GM21786 (cell line): ENCODE measurements around the gene GABRA4.

Experiments
- ATAC-seq: cut with Tn5 transposase; IDR thresholded peaks from one replicate; pipeline ENCODE4 v1.9.1; 2021; ENCODE audit not compliant: unreplicated experiment

Gene GABRA4

GRCh38 chr4:46931981-46932380 lies 61.4 kb downstream of the GABRA4 start:
- ATAC-seq = peak; percentile 71

GRCh38 chr4:46930891-46931290 lies 62.5 kb downstream of the GABRA4 start:
- ATAC-seq = no peak

GRCh38 chr4:46927201-46927600 lies 66.2 kb downstream of the GABRA4 start:
- ATAC-seq = no peak

GRCh38 chr4:46924789-46925529 lies 68.4 kb downstream of the GABRA4 start:
- ATAC-seq = no peak

- ATAC-seq = no peak
Observed at GRCh38 chr4:46922205-46922604, 71.2 kb downstream of the GABRA4 start.

- no peak for ATAC-seq
Observed at GRCh38 chr4:46909078-46909477, 84.3 kb downstream of the GABRA4 start, which contains the start of gene COX7B2. COX7B2 (minus strand) TSS chr4:46909245; CDS start chr4:46735192, 174,053 bp downstream.

- no peak for ATAC-seq
Observed at GRCh38 chr4:46908148-46908547, 85.2 kb downstream of the GABRA4 start.

GRCh38 chr4:46900082-46900481 lies 93.3 kb downstream of the GABRA4 start:
- no peak for ATAC-seq

GRCh38 chr4:46894826-46895225 lies 98.6 kb downstream of the GABRA4 start:
- ATAC-seq = no peak

GRCh38 chr4:46890056-46890455 lies 103.3 kb downstream of the GABRA4 start:
- ATAC-seq = no peak

GRCh38 chr4:46889410-46889809 lies 104.0 kb downstream of the GABRA4 start:
- no peak for ATAC-seq

GRCh38 chr4:46886711-46887110 lies 106.7 kb downstream of the GABRA4 start:
- ATAC-seq = no peak

- no peak for ATAC-seq
Observed at GRCh38 chr4:46878641-46879040, 114.7 kb downstream of the GABRA4 start.

GRCh38 chr4:46874811-46875210 lies 118.6 kb downstream of the GABRA4 start:
- ATAC-seq = no peak

- no peak for ATAC-seq
Observed at GRCh38 chr4:46870411-46870810, 123.0 kb downstream of the GABRA4 start.
